ENCODE measurements around the gene CAPN9. TPM values are rescaled to one million over a fixed set of nuclear protein-coding genes. Genes with fewer than 3 reads are reported as not detected.
"Not testable (repeated sequence)": the region's sequence is repeated elsewhere in the genome, so short reads cannot be mapped to it uniquely, and the experiment has no call there.

CAPN9 gene
- total RNA-seq, 1 experiment from 2014 or later = 0.10 TPM

- no peak for DNase-seq
- Histone ChIP-seq H3K27me3 (ENCODE audit: control insufficient read depth, insufficient read depth, low read length) (no peaks in the 10 kb centered on the region; the same call in 1 of the 2 replicates), H3K36me3 (replicated peaks; ENCODE audit: control insufficient read depth, insufficient read depth, low read length) (no peaks in the 10 kb centered on the region), H3K4me3 (ENCODE audit: insufficient read depth, low read depth, low read length) (no peak overlapping the region)
These were observed 40.1 kb upstream of the CAPN9 start for GRCh38 chr1:230706887-230707731.

GRCh38 chr1:230707732-230708630 lies 39.2 kb upstream of the CAPN9 start:
- no peak for DNase-seq
- Histone ChIP-seq H3K36me3 (replicated peaks; ENCODE audit: control insufficient read depth, insufficient read depth, low read length) (no peaks in the 10 kb centered on the region), H3K27me3 (ENCODE audit: control insufficient read depth, insufficient read depth, low read length) (no peaks in the 10 kb centered on the region; the same call in 1 of the 2 replicates), H3K4me3 (ENCODE audit: insufficient read depth, low read depth, low read length) (no peak overlapping the region)

DNA sequence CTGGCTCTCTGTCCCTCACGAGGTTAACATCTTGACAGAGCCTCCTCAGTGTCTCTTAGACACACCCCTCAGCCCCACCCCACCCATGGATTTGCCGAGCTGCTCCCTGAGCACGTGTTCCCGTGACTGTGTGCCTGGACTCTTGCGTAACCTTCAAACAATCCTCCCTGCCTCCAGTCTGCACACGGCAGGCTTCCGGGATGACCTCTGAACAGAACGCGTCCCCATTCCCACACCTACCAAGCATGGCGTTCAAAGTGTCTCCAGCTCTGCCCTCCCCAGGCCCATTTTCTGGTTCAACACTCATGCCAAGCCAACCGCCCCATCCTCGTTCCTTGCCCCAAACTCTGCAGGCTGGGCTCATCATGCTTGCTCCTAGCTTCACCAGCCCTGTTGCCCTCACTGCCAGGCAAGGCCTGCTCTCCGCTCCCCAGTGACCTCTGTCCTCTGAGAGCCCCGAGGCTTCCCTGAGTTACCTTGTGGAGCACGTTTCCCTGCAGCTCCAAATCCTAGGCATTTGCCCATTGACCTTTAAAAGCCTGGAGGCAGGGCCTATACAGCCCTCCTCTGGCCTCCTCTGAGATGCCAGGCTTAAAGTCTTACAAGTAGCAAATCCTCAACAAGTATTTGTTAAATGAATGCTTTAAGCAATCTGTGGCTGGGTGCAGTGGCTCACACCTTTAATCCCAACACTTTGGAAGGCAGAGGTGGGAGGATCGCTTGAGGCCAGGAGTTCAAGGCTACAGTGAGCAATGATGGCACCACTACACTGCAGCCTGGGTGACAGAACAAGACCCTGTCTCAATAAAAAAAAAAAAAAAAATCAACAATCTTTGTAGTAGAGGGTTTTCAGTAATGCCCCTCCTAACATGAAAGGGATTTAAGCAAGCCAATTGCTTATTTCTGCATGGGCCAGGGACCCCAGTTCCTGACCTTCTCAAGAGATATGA lies 38.3 kb upstream of the CAPN9 start:
- Histone ChIP-seq H3K4me3 (ENCODE audit: insufficient read depth, low read depth, low read length) (no peak overlapping the region), H3K27me3 (ENCODE audit: control insufficient read depth, insufficient read depth, low read length) (no peaks in the 10 kb centered on the region; the same call in 1 of the 2 replicates), H3K36me3 (replicated peaks; ENCODE audit: control insufficient read depth, insufficient read depth, low read length) (no peaks in the 10 kb centered on the region)
- no peak for DNase-seq

- Histone ChIP-seq H3K36me3 (replicated peaks; ENCODE audit: control insufficient read depth, insufficient read depth, low read length) (no peaks in the 10 kb centered on the region), H3K4me3 (ENCODE audit: insufficient read depth, low read depth, low read length) (no peak overlapping the region), H3K27me3 (ENCODE audit: control insufficient read depth, insufficient read depth, low read length) (no peaks in the 10 kb centered on the region)
- DNase-seq = no peak
These were observed 37.3 kb upstream of the CAPN9 start for GRCh38 chr1:230709619-230710542.

GRCh38 chr1:230710543-230710904 lies 36.7 kb upstream of the CAPN9 start:
- no peak for DNase-seq
- no peaks in the 10 kb centered on the region for H3K27me3 ChIP-seq (ENCODE audit: control insufficient read depth, insufficient read depth, low read length)

GRCh38 chr1:230711245-230711644 lies 35.9 kb upstream of the CAPN9 start:
- Histone ChIP-seq H3K27me3 (ENCODE audit: control insufficient read depth, insufficient read depth, low read length) (no peaks in the 10 kb centered on the region), H3K36me3 (replicated peaks; ENCODE audit: control insufficient read depth, insufficient read depth, low read length) (no peaks in the 10 kb centered on the region), H3K4me3 (ENCODE audit: insufficient read depth, low read depth, low read length) (no peak overlapping the region)
- DNase-seq = no peak

More at GRCh38 chr1:230710543-230710904, 36.7 kb upstream of the CAPN9 start:
- Histone ChIP-seq H3K36me3 (replicated peaks; ENCODE audit: control insufficient read depth, insufficient read depth, low read length) (no peaks in the 10 kb centered on the region), H3K4me3 (ENCODE audit: insufficient read depth, low read depth, low read length) (no peak overlapping the region)

DNA sequence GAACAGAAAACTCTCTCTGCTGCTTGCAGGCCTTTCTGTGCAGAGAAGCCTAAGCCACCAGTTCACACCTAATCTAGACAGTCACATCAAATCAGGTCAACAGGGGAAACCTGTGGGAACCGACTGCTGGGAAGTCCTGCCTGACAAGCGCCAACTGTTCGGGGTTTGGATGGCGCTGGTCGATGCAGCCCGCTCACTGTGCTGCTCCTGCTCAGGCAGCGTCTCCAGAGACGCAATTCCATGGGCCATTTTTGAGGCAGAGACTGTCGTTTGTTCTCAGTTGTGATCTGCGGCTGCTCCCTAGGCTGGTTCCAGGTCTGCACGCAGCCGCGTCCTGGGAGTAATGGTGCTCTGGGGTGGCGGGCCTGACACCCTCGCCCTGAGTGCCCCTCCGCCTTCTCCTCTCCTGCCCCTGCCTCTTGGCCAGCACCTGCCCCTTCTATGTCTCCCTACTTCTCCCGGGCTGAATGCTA lies 34.7 kb upstream of the CAPN9 start:
- DNase-seq = no peak
- Histone ChIP-seq H3K4me3 (ENCODE audit: insufficient read depth, low read depth, low read length) (no peak overlapping the region), H3K36me3 (replicated peaks; ENCODE audit: control insufficient read depth, insufficient read depth, low read length) (no peaks in the 10 kb centered on the region), H3K27me3 (ENCODE audit: control insufficient read depth, insufficient read depth, low read length) (no peaks in the 10 kb centered on the region)

DNA sequence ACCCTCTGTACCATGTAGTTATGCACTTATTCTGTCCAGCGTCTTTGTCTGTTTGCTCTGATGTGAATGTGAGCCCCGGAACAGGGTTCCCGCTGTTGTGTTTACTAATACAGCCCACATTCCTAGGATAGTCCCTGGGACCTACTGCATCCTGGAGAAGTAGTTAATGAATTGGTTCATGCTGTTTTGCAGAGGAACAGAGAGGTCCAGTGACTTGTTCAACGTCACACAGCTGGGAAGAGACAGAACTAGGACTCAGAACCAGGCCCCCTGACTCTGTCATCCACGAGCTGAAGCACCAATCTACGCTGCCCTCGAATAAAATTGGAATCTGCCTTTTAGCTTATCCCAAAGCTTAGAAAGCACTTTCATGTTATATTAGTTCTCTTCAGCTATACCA lies 34.0 kb upstream of the CAPN9 start:
- Histone ChIP-seq H3K27me3 (ENCODE audit: control insufficient read depth, insufficient read depth, low read length) (no peaks in the 10 kb centered on the region), H3K4me3 (ENCODE audit: insufficient read depth, low read depth, low read length) (no peak overlapping the region), H3K36me3 (replicated peaks; ENCODE audit: control insufficient read depth, insufficient read depth, low read length) (no peaks in the 10 kb centered on the region)
- no peak for DNase-seq

DNA sequence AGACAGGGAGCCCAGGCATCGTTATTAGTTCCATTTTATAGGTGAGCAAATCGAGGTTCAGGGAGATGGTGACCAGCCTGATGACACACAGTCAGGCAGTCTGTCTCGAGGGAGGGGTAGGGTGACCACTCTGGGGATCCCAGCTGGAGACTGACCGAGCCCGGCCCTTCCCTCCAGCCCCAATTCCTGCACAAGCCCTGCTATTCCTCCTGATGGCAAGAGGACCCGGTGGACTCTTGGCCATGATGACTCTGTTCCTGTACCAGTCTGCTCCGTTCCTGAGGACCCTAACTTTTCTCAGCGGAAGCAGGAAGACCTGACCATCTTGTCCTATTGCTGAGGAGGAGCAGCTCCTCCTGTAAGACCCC lies 33.7 kb upstream of the CAPN9 start:
- Histone ChIP-seq H3K4me3 (ENCODE audit: insufficient read depth, low read depth, low read length) (no peak overlapping the region), H3K36me3 (replicated peaks; ENCODE audit: control insufficient read depth, insufficient read depth, low read length) (no peaks in the 10 kb centered on the region), H3K27me3 (ENCODE audit: control insufficient read depth, insufficient read depth, low read length) (no peaks in the 10 kb centered on the region)
- DNase-seq = no peak

- no peaks in the 10 kb centered on the region for H3K36me3 ChIP-seq (replicated peaks; ENCODE audit: control insufficient read depth, insufficient read depth, low read length)
- no peak within 1 kb of the TSS for H3K4me3 ChIP-seq (ENCODE audit: insufficient read depth, low read depth, low read length)
- no peaks in the 10 kb centered on the region for H3K27me3 ChIP-seq (ENCODE audit: control insufficient read depth, insufficient read depth, low read length)
- no peak for DNase-seq
These were observed 33.0 kb upstream of the CAPN9 start, which contains the start of gene AGT for GRCh38 chr1:230713915-230714764. AGT (minus strand) TSS chr1:230714122; CDS start chr1:230710823, 3,299 bp downstream.

DNA sequence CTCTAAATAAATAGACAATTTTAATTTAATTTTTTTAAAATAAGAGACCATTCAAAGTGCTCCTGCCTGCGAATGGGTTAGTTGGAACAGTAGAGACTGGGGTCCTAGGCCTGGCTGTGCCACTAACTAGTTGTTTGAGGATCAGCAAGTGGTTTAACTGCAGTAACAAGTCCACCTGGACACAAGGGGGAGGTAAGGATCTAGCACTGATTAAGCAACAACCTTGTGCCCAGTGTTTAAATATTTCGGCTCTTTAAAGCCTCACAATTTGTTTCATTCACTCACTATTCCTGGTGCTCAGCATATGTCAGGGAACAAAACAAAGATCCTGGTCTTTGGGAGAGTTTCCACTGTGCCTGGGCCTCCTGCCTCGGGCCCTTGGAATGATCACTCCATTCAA lies 31.7 kb upstream of the CAPN9 start:
- H3K36me3 ChIP-seq (replicated peaks; ENCODE audit: control insufficient read depth, insufficient read depth, low read length) = no peaks in the 10 kb centered on the region
- no peak overlapping the region for H3K4me3 ChIP-seq (ENCODE audit: insufficient read depth, low read depth, low read length)
- no peaks in the 10 kb centered on the region for H3K27me3 ChIP-seq (ENCODE audit: control insufficient read depth, insufficient read depth, low read length)
- no peak for DNase-seq

GRCh38 chr1:230716453-230716852 lies 30.7 kb upstream of the CAPN9 start:
- H3K4me3 ChIP-seq (ENCODE audit: insufficient read depth, low read depth, low read length); H3K36me3 ChIP-seq (replicated peaks; ENCODE audit: control insufficient read depth, insufficient read depth, low read length); H3K27me3 ChIP-seq (ENCODE audit: control insufficient read depth, insufficient read depth, low read length); DNase-seq: not testable (repeated sequence)

Measured in H7 (cell line).